NCI-H1105 (cell line): ENCODE measurements around the gene FARS2.

ENCODE experiments used
- DNase-seq: peaks from one replicate; lab custom pipeline; 2025; lab: John Stamatoyannopoulos, UW

The FARS2 gene

GRCh38 chr6:5249451-5250122 lies 11.7 kb upstream of the FARS2 start:
- DNase-seq, result no peak

- no peak for DNase-seq
Measured at GRCh38 chr6:5250451-5250850, 10.9 kb upstream of the FARS2 start.

DNA sequence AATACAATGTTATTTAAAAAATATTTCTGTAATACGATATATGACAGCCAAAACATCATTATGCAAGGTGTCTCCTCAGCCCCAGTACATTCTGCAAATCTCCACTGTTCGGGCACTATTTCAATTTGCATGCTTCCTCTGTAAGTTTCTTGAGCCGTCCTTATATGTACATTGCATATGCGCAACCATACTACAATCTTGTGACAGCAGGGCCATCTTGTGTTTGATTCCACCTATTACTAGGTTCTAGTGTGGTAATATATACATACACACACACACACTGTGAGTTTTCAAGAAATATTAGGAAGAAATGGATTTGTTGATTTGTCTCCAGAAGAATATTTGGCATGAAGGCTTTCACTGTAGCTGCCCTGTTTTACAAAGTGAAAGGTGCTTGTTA lies 10.4 kb upstream of the FARS2 start:
- DNase-seq, result no peak

DNA sequence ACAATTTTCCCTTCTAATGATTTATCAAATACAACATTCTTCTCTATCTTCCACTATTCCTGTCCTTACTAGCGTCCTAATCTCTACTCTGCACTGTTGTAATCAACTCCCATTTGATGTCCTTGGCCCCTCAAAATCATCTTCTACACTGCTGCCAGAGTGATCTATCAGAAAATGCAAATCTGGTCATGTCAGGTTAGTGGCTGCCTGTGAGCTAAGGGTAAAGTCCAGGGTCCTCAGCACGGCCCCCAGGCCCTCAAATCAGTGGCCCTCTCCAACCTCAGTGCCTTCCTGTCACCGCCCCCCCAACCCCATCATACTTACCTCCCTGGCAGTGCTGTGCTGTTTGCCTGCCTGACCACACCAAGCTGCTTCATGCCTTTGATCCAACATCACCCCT lies 4.4 kb upstream of the FARS2 start:
- DNase-seq, result no peak

DNA sequence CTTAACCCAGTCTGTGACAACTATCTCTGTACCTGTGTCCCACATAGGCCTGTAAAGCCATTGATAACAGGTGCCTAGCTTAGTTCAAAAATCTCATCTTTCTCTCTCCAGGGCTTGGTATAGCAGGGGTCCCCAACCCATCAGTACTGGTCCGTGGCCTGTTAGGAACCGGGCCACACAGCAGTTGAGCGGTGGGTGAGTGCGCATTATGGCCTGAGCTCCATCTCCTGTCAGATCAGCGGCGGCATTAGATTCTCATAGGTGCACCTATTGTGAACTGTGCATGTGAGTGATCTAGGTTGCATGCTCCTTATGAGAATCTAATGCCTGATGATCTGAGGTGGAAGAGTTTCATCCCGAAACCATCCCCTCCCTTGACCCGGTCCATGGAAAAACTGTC lies 3.9 kb upstream of the FARS2 start:
- DNase-seq, result no peak

- DNase-seq, result no peak
Measured at GRCh38 chr6:5259428-5259827, 1.9 kb upstream of the FARS2 start.

DNA sequence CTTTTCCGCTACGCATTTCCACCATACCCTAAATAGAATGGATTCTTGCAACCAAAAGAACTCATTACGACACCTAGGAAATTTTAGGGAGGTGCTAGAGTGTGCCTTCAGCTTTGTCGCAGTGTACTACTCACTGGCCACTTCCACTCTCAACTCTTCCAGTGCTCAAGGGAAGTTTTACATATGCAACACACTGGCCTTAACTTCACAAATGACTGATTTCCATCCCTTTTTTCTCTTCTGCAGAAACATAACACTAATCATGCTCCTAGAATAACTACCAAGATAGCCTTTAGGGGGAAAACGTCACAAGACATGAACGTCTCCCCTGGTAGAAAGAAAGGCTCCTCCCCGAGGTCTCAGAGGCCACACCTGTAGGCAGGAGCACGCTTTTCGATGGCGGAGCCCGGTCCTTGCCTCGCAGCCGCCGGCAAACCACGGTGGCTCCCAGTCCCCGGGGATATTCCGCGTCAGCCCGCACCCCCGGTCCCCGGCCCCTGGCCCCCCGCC lies 1.1 kb upstream of the FARS2 start:
- peak; percentile 57 for DNase-seq

GRCh38 chr6:5261545-5262109 lies 314 bp downstream of the FARS2 start:
- DNase-seq, result no peak

DNA sequence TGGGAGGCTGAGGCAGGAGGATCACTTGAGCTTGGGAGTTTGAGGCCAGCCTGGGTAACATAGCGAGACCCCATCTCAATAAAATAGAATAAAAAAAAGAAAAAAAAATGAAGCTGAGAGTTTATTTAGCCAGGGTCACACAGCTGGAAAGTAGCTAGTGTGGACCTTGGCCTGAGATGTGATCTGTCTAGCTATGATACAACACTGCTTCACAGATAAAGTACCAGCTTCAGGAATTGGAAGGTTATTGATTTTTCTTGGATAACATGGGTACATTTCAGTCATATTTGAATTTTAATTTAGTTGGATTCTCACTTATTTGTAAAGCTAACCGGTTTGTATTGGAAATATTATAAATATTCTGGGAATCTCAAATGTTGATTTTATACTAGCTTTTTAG lies 5.1 kb downstream of the FARS2 start:
- DNase-seq, result no peak

DNA sequence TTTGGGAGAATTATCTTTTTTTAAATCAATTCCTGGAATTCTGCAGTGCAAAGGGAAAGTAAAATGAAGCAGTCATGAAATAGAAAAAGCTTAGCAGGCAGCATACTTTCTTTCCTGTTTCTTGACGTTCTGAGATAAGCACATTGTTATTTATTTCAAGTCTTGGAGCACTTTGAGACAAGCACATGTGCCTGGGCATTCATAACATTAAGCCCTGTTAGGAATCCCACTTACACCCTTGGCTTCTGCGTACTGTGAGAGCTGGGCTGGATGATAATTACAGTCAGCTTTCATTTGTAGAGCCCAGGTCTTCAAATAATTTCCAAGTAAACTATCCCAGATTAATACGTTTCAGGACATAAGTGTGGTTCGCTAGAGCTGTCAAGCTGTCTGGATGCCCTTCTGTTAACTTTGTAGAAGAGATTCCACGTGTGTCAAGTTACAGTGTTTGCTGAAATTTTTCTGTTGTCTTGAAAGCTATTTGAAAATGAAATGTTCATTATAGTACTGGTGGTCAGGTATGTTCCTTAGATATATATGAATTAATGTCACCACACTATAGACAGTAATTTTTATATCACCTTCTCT lies 8.9 kb downstream of the FARS2 start:
- DNase-seq, result no peak

GRCh38 chr6:5271926-5272325 lies 10.6 kb downstream of the FARS2 start:
- no peak for DNase-seq

DNA sequence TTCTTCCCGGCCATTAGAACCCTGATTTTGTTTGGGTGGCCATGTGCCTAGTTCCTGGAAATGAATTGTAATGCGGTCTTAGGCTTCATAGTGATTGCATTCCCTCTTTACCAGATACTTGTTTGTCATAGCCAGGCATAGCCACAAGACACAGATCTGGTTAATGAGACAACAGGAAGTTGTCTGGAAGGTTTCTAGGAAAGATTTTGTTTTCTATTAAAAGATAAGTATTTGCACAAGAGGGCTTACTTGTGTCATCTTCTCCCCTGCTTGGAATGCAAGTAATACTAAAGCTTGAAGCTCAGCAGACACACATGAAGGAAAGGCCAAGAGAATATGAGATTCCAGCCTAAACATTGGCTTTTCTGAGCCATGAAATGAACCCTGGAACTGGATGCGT lies 12.9 kb downstream of the FARS2 start:
- no peak for DNase-seq

DNA sequence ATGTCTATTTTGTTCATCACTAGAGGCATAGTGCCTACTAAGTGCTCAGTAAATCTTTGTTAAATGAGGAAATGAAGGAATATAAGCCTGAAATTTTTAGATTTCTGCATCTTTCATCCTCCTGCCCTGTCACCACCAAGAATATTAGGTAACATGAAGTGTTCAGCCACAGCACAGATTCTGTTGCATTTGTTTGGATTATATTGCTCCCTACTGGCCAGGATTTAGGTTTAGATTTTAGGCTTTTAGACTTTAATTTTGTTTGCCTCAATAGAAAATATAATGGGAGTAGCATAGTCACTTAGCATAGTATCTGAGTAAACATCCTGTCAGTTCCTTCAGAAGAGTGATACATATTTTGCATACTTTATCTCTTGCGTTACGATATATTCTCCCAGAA lies 14.2 kb downstream of the FARS2 start:
- no peak for DNase-seq

DNA sequence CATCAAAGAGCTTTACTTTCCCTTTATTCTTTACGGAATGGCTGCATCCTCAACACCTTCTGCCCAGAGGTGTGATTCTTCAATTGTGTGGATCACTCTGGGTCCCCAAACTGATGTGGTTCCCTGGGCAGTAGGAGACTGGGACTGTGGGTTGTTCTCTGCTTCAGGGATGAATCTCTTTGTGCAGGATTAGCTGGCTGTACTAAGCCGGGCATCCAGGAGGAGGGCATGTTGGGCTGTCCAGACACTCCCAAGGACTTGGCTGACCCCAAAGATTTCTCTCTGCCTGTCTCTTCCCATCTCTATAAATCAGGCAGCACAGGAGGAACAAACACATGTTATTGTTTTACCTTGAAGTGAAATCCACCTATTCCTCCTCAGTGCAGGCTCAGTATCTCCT lies 15.3 kb downstream of the FARS2 start:
- DNase-seq, result no peak

DNA sequence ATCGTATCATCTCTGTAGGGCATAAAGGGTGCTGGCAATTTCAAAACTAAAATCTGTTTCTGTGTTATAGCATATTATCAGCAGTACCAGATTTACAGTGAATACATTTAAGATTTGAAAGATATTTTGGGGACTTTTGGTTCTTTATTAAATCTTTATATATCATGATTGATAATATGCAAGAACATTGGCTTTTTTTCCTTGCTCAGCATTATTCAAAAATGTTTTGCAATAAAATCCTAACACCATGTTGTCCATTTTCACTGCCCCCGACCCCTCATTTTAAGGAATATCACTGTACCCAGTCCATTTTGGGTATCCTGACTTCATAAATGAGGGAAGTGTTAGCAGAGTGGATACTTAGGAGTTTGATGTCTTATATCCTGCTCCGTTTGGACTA lies 16.3 kb downstream of the FARS2 start:
- no peak for DNase-seq

DNA sequence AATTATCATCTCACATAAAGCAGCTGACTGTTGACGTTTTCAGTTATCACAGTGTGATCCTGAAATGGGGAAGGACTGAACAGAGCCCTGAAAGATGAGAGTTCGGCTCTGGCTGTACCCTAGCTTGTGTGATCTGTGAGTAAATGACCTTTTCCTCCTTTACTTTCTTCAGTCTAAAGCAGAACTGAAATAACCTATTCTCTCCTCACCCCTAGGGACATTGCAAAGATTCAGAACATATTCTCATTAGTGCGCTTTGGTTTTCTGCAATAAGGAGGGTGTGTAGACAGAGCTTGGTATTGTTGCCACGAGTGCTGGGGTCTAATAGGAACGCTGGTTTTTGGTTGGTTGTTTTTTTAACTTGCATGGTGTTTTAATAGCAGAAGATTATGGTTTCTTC lies 16.7 kb downstream of the FARS2 start:
- DNase-seq, result no peak

GRCh38 chr6:5278565-5279120 lies 17.3 kb downstream of the FARS2 start:
- no peak for DNase-seq

GRCh38 chr6:5279891-5280338 lies 18.6 kb downstream of the FARS2 start:
- no peak for DNase-seq

DNA sequence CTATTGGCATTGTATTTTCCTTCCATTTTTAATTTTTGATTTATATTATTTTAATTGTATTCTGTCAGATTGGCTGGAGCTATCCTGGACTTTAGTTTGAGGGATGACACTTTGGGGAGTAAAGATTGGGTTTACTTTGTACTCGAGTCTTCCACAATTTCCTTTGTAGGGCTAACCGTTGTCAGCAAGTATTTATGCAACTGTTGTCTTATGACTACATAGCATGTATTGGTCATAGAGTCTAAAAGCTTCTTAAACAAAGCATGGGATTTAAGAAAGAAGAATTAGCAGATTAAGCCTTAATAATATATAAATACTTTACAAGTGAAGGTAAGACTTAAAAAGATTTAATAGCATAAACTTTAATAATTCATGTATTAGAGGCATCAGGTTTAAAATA lies 19.6 kb downstream of the FARS2 start:
- no peak for DNase-seq

- no peak for DNase-seq
Measured at GRCh38 chr6:5282191-5282623, 20.9 kb downstream of the FARS2 start.

DNA sequence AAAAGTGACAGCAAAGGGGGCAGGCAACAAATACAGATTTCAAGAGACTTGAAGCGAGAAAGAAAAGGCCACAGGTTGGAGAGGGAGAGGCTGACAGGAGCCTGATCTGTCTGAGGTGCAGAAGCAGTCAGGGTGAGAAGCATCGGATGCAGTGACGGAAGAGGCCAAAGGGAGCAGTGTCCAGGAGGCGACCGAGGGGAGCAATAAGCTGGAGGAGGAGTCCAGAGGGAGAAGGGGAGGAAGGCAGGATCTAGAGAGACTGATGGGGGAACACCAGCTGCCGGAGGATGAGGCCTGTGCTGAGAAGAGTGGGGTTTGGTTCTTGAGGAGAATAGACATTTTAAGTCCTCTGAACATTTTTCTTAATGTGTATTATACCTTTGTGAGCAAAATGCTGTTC lies 23.8 kb downstream of the FARS2 start:
- no peak for DNase-seq

- no peak for DNase-seq
Measured at GRCh38 chr6:5285526-5285925, 24.2 kb downstream of the FARS2 start.

- DNase-seq, result no peak
Measured at GRCh38 chr6:5286780-5287179, 25.5 kb downstream of the FARS2 start.
